Osteocyte (in vitro differentiated cells): ENCODE measurements around the gene MSTO1. TPM values are rescaled to one million over a fixed set of nuclear protein-coding genes. Genes with fewer than 3 reads are reported as not detected.
"Not testable (repeated sequence)": the region's sequence is repeated elsewhere in the genome, so short reads cannot be mapped to it uniquely, and the experiment has no call there.

ENCODE experiments used
- DNase-seq: peaks from one replicate; pipeline ENCODE4 v3.0.0; 2021; ENCODE audit warnings: mixed read lengths; ENCODE audit not compliant: unreplicated experiment; ENCODE audit errors: extremely low spot score
- H3K27ac Mint-ChIP-seq: one replicate; pipeline ENCODE4 v1.8.0; 2021; ENCODE audit warnings: mild to moderate bottlenecking, mixed read lengths; ENCODE audit not compliant: unreplicated experiment
- H3K27me3 Mint-ChIP-seq: one replicate; pipeline ENCODE4 v1.8.0; 2021; ENCODE audit warnings: mixed read lengths; ENCODE audit not compliant: unreplicated experiment
- H3K36me3 Mint-ChIP-seq: one replicate; pipeline ENCODE4 v1.8.0; 2021; ENCODE audit warnings: mixed read lengths; ENCODE audit not compliant: unreplicated experiment
- H3K4me1 Mint-ChIP-seq: one replicate; pipeline ENCODE4 v1.8.0; 2021; ENCODE audit warnings: mixed read lengths; ENCODE audit not compliant: unreplicated experiment
- H3K4me3 Mint-ChIP-seq: one replicate; pipeline ENCODE4 v1.8.0; 2021; ENCODE audit warnings: mild to moderate bottlenecking, moderate library complexity, mixed read lengths; ENCODE audit not compliant: unreplicated experiment
- H3K9me3 Mint-ChIP-seq: one replicate; pipeline ENCODE4 v1.8.0; 2021; ENCODE audit warnings: mixed read lengths; ENCODE audit not compliant: unreplicated experiment
- total RNA-seq: library from RNA; stranded (reverse); gene quantifications from 2 replicates; pipeline ENCODE4 v1.2.1, GENCODE V29; 2021
- TF ChIP-seq, protein P1 (sequence below): fragments of 200-600 bp; sonication (generic); IDR thresholded peaks from 2 replicates; pipeline ENCODE4 v1.5.0; 2021; ENCODE audit warnings: antibody characterized with exemption, mild to moderate bottlenecking, moderate library complexity

Gene MSTO1
- total RNA-seq, 1 donor from 2014 or later = 50.8 TPM

GRCh38 chr1:155622191-155622590 is 12.2 kb downstream of the MSTO1 start:
- H3K27me3 Mint-ChIP-seq = peaks cover 30% of the 10 kb centered on the region
- TF ChIP-seq, protein P1, sequence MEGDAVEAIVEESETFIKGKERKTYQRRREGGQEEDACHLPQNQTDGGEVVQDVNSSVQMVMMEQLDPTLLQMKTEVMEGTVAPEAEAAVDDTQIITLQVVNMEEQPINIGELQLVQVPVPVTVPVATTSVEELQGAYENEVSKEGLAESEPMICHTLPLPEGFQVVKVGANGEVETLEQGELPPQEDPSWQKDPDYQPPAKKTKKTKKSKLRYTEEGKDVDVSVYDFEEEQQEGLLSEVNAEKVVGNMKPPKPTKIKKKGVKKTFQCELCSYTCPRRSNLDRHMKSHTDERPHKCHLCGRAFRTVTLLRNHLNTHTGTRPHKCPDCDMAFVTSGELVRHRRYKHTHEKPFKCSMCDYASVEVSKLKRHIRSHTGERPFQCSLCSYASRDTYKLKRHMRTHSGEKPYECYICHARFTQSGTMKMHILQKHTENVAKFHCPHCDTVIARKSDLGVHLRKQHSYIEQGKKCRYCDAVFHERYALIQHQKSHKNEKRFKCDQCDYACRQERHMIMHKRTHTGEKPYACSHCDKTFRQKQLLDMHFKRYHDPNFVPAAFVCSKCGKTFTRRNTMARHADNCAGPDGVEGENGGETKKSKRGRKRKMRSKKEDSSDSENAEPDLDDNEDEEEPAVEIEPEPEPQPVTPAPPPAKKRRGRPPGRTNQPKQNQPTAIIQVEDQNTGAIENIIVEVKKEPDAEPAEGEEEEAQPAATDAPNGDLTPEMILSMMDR = no peak

GRCh38 chr1:155623357-155623756 is 13.3 kb downstream of the MSTO1 start:
- Mint-ChIP-seq H3K27me3 (peaks cover 30% of the 10 kb centered on the region), H3K27ac (no peak overlapping the region), H3K9me3 (peaks cover 17% of the 10 kb centered on the region), H3K36me3 (no peaks in the 10 kb centered on the region), H3K4me3 (no peak overlapping the region), H3K4me1 (no peaks in the 10 kb centered on the region)
- TF ChIP-seq, protein P1 = no peak
- no peak for DNase-seq

More at GRCh38 chr1:155622191-155622590, 12.2 kb downstream of the MSTO1 start:
- DNase-seq = no peak
- H3K27ac Mint-ChIP-seq = no peak overlapping the region
- no peak overlapping the region for H3K4me3 Mint-ChIP-seq
- H3K9me3 Mint-ChIP-seq = peaks cover 17% of the 10 kb centered on the region
- H3K4me1 Mint-ChIP-seq = no peaks in the 10 kb centered on the region
- H3K36me3 Mint-ChIP-seq = no peaks in the 10 kb centered on the region

DNA sequence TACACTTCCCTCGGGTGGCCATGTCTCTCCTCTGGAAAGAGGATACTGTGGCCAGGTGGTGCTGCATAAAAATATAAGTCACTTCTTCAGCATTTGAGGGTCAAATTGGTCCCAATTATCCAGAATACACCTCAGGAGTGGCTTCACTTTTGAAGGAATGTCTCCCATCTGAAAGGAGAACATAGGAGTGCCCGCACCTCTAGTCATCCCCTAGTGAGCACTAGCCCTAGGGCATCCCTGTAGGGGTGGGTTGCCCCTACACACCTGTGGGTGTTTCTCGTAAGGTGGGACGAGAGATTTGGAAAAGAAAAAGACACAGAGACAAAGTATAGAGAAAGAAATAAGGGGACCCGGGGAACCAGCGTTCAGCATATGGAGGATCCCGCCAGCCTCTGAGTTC is 16.4 kb downstream of the MSTO1 start:
- peaks cover 30% of the 10 kb centered on the region for H3K27me3 Mint-ChIP-seq
- H3K27ac Mint-ChIP-seq, H3K36me3 Mint-ChIP-seq, DNase-seq, H3K4me3 Mint-ChIP-seq, H3K4me1 Mint-ChIP-seq: not testable (repeated sequence)
- H3K9me3 Mint-ChIP-seq = peaks cover 17% of the 10 kb centered on the region

DNA sequence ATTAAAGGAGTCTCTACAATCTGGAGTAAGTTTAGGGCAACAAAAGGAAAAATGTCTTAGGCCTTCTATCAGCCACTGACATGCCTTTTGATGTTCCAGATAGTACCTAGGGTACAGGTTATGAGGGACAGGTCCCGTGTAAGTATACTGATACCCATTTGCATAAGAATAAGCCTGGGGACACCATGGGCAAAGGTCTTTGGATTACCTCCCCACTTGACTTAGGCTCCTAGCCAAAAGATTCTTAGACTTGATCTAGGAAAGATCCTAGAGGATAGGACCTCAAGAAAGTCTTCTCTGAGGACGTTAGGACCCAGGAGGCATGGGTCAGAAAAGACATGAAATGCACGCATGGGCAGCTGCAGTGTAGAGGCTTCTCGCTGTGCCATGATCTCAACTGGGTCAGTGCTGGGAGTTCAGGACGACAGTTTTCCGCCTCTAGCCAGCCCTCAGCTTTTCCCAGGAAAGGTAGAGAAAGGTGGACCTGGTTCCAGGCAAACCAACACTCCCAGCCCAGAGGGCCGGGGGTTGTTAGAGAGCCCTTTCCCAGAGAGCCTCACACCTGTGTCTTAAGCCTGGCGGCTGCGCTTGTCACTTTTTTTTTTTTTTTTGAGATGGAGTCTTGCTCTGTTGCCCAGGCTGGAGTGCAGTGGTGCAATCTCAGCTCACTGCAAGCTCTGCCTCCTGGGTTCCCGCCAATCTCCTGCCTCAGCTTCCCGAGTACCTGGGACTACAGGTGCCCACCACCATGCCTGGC is 26.6 kb downstream of the MSTO1 start:
- TF ChIP-seq, protein P1 = no peak
- H3K27ac Mint-ChIP-seq = no peak overlapping the region
- no peaks in the 10 kb centered on the region for H3K27me3 Mint-ChIP-seq
- H3K36me3 Mint-ChIP-seq = no peaks in the 10 kb centered on the region
- H3K4me1 Mint-ChIP-seq = peaks cover 4% of the 10 kb centered on the region
- H3K4me3 Mint-ChIP-seq = peak overlapping the region; percentile 17
- DNase-seq = no peak
- no peaks in the 10 kb centered on the region for H3K9me3 Mint-ChIP-seq

- peaks cover 3% of the 10 kb centered on the region for H3K36me3 Mint-ChIP-seq
- TF ChIP-seq, protein P1 = no peak
- DNase-seq = no peak
- no peak overlapping the region for H3K4me3 Mint-ChIP-seq
- H3K27ac Mint-ChIP-seq = no peak overlapping the region
- peaks cover 10% of the 10 kb centered on the region for H3K9me3 Mint-ChIP-seq
- H3K27me3 Mint-ChIP-seq = no peaks in the 10 kb centered on the region
- H3K4me1 Mint-ChIP-seq = peaks cover 4% of the 10 kb centered on the region
Measured at GRCh38 chr1:155640367-155640766, 30.3 kb downstream of the MSTO1 start.

GRCh38 chr1:155642559-155643180 is 32.7 kb downstream of the MSTO1 start:
- not testable (repeated sequence) for H3K4me1 Mint-ChIP-seq, H3K27ac Mint-ChIP-seq, H3K36me3 Mint-ChIP-seq, H3K4me3 Mint-ChIP-seq, H3K27me3 Mint-ChIP-seq, DNase-seq, H3K9me3 Mint-ChIP-seq
